Measurements from ENCODE around the gene ZNF548. TPM values are rescaled to one million over a fixed set of nuclear protein-coding genes. Genes with fewer than 3 reads are reported as not detected.

The ZNF548 gene
- total RNA-seq, 2 experiments from 2014 or later: 68.3 to 70.4 TPM

DNA sequence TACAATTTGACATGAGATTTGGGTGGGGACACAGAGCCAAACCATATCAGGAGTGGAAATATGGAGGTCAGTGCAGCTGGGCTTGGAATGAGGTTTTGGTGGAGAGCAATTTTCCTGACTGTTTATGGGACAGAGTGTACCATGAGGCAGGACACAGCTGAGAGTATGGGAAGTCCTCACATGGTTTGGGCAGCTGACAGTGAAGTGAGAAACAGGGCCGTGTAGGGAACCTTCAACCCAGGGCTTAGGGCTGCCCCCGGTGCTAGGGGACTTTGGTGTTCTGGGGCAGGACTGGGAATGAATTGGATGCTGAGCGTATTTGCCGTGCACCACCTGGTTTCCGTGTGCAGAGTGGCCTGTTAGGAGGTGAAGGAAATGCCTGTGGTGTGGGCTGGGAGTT lies 6.1 kb downstream of the ZNF548 start:
- Histone ChIP-seq H3K27me3 (ENCODE audit: control insufficient read depth in 1 of 2, insufficient read depth in 2 of 2, low read length in 2 of 2) (no peaks in the 10 kb centered on the region), H3K9me3 (ENCODE audit: control insufficient read depth in 1 of 2, insufficient read depth in 1 of 2, low read length in 2 of 2) (peaks cover 37 to 51% of the 10 kb centered on the region in 2 experiments), H3K4me1 (ENCODE audit: insufficient read depth, low read length) (peaks cover 2% of the 10 kb centered on the region), H3K36me3 (ENCODE audit: insufficient read depth, low read length) (peaks cover 64% of the 10 kb centered on the region), H3K27ac (ENCODE audit: low read depth in 1 of 2, low read length in 2 of 2) (no peak overlapping the region), H3K4me3 (ENCODE audit: low read length) (no peak overlapping the region)
- Mint-ChIP-seq H3K27me3 (no peaks in the 10 kb centered on the region), H3K4me3 (no peak overlapping the region), H3K36me3 (ENCODE audit: low read depth) (peaks cover 100% of the 10 kb centered on the region), H3K4me1 (ENCODE audit: low read depth) (peaks cover 15% of the 10 kb centered on the region), H3K9me3 (peaks cover 33% of the 10 kb centered on the region), H3K27ac (no peak overlapping the region)
- DNase-seq (no peak), ATAC-seq (ENCODE audit: poor library complexity) (no peak)
- intact Hi-C loops (cut with DNase I, micrococcal nuclease): no loop called here
- CTCF ChIA-PET: no interaction called here
- POLR2A ChIA-PET: no interaction called here
- TF ChIP-seq, protein P1, sequence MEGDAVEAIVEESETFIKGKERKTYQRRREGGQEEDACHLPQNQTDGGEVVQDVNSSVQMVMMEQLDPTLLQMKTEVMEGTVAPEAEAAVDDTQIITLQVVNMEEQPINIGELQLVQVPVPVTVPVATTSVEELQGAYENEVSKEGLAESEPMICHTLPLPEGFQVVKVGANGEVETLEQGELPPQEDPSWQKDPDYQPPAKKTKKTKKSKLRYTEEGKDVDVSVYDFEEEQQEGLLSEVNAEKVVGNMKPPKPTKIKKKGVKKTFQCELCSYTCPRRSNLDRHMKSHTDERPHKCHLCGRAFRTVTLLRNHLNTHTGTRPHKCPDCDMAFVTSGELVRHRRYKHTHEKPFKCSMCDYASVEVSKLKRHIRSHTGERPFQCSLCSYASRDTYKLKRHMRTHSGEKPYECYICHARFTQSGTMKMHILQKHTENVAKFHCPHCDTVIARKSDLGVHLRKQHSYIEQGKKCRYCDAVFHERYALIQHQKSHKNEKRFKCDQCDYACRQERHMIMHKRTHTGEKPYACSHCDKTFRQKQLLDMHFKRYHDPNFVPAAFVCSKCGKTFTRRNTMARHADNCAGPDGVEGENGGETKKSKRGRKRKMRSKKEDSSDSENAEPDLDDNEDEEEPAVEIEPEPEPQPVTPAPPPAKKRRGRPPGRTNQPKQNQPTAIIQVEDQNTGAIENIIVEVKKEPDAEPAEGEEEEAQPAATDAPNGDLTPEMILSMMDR (IDR thresholded peaks at IDR 0.05): no peak

DNA sequence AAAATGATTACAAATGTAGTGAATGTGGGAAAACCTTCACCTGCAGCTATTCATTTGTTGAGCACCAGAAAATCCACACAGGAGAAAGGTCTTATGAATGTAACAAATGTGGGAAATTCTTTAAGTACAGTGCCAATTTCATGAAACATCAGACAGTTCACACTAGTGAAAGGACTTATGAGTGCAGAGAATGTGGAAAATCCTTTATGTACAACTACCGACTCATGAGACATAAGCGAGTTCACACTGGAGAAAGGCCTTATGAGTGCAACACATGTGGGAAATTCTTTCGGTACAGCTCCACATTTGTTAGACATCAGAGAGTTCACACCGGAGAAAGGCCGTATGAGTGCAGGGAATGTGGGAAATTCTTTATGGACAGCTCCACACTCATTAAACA lies 9.2 kb downstream of the ZNF548 start:
- no peaks in the 10 kb centered on the region for H3K27me3 ChIP-seq (ENCODE audit: control insufficient read depth in 1 of 2, insufficient read depth in 2 of 2, low read length in 2 of 2)
- ChIA-PET POLR2A (no interaction called here), CTCF (no interaction called here)
- intact Hi-C loops (cut with DNase I, micrococcal nuclease): no loop called here
- DNase-seq (no peak), ATAC-seq (ENCODE audit: poor library complexity) (no peak)
- peaks cover 91% of the 10 kb centered on the region for H3K36me3 Mint-ChIP-seq (ENCODE audit: low read depth)
- no peaks in the 10 kb centered on the region for H3K27me3 Mint-ChIP-seq
- H3K27ac Mint-ChIP-seq: no peak overlapping the region
- no peaks in the 10 kb centered on the region for H3K4me1 ChIP-seq (ENCODE audit: insufficient read depth, low read length)
- TF ChIP-seq, protein P1 (IDR thresholded peaks at IDR 0.05): no peak
- peaks cover 39 to 61% of the 10 kb centered on the region in 2 experiments for H3K9me3 ChIP-seq (ENCODE audit: control insufficient read depth in 1 of 2, insufficient read depth in 1 of 2, low read length in 2 of 2)
- H3K27ac ChIP-seq (ENCODE audit: low read depth in 1 of 2, low read length in 2 of 2): no peak overlapping the region
- H3K4me1 Mint-ChIP-seq (ENCODE audit: low read depth): no peaks in the 10 kb centered on the region
- H3K36me3 ChIP-seq (ENCODE audit: insufficient read depth, low read length): peaks cover 53% of the 10 kb centered on the region
- H3K4me3 Mint-ChIP-seq: no peak overlapping the region
- no peak overlapping the region for H3K4me3 ChIP-seq (ENCODE audit: low read length)
- peaks cover 33% of the 10 kb centered on the region for H3K9me3 Mint-ChIP-seq

GRCh38 chr19:57403737-57404563 lies 14.3 kb downstream of the ZNF548 start:
- no peaks in the 10 kb centered on the region for H3K27me3 ChIP-seq (ENCODE audit: control insufficient read depth in 1 of 2, insufficient read depth in 2 of 2, low read length in 2 of 2)
- H3K4me3 Mint-ChIP-seq: no peak overlapping the region

More at GRCh38 chr19:57403737-57404563, 14.3 kb downstream of the ZNF548 start:
- Histone ChIP-seq H3K4me3 (ENCODE audit: low read length) (no peak overlapping the region), H3K4me1 (ENCODE audit: insufficient read depth, low read length) (peaks cover 3% of the 10 kb centered on the region), H3K9me3 (ENCODE audit: control insufficient read depth in 1 of 2, insufficient read depth in 1 of 2, low read length in 2 of 2) (peaks cover 13 to 24% of the 10 kb centered on the region in 2 experiments), H3K36me3 (ENCODE audit: insufficient read depth, low read length) (peaks cover 9% of the 10 kb centered on the region), H3K27ac (ENCODE audit: low read depth in 1 of 2, low read length in 2 of 2) (no peak overlapping the region)
- TF ChIP-seq, protein P1 (IDR thresholded peaks at IDR 0.05): no peak
- no peak overlapping the region for H3K27ac Mint-ChIP-seq
- H3K4me1 Mint-ChIP-seq (ENCODE audit: low read depth): peaks cover 7% of the 10 kb centered on the region
- intact Hi-C loops (cut with DNase I, micrococcal nuclease): no loop called here
- no peaks in the 10 kb centered on the region for H3K27me3 Mint-ChIP-seq
- DNase-seq (no peak), ATAC-seq (ENCODE audit: poor library complexity) (no peak)
- ChIA-PET CTCF (interaction anchor here (0.7 kb wide), 1 partner anchor 360 kb away, joined by 3 read pairs; no protein-coding TSS in a partner anchor), POLR2A (no interaction called here)
- peaks cover 40% of the 10 kb centered on the region for H3K36me3 Mint-ChIP-seq (ENCODE audit: low read depth)
- peaks cover 6% of the 10 kb centered on the region for H3K9me3 Mint-ChIP-seq
